Measurements from ENCODE around the gene USP14.

The USP14 gene

DNA sequence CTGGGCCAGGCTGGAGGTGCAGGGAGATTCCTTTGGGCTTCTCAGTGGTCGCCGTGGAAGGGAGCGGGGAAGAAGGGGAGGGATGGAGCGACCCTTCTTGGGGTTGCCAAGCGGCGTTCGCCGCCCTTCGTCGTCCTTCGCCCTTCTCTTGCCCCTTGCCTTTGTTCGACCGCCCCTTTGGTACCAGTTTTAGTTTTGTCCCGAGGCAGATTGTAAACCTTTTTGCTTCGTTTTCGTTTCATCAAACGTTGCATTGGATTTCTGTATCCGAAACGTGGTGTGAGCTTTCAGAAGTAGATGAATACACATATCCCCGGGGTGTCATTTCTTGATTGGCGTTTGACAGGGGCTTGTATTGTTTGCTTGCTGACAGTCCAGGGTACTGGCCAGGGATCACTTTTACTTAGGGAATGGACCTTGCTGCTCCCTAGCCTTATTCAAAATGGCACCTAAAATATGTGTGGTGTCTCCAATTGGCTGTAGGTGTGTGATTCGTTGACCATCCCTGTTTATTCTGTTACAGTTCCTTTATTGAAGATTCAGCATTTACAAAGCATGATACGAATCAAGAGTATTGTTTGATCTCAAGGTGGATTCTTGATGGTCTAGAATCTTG is 788 bp downstream of the USP14 start:
- FAIRE-seq (peak; percentile 20), DNase-seq (ENCODE audit: low spot score) (no peak)

GRCh38 chr18:159933-160332 is 1.6 kb downstream of the USP14 start:
- DNase-seq (ENCODE audit: low spot score) (no peak), FAIRE-seq (no peak)

- FAIRE-seq: no peak
- no peak for DNase-seq (ENCODE audit: low spot score)
Measured at GRCh38 chr18:160831-161570, 2.6 kb downstream of the USP14 start.

- no peak for FAIRE-seq
- no peak for DNase-seq (ENCODE audit: low spot score)
Measured at GRCh38 chr18:172361-172760, 14.0 kb downstream of the USP14 start.

DNA sequence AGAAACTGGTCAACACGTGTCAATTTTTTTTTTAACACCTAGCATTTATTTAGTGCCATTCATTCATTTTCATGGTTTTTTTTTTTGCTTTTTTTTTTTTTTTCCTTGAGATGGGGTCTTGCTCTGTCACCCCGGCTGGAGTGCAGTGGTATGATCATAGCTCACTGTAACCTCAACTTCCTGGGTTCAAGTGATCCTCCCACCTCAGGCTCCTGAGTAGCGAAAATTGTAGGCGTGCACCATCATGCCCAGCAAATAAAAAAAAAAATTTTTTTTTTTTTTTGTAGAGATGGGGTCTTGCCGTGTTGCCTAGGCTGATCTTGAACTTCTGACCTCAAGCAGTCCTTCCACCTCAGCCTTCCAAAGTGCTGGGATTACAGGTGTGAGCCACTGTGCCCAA is 21.1 kb downstream of the USP14 start:
- FAIRE-seq (no peak), DNase-seq (ENCODE audit: low spot score) (no peak)

DNA sequence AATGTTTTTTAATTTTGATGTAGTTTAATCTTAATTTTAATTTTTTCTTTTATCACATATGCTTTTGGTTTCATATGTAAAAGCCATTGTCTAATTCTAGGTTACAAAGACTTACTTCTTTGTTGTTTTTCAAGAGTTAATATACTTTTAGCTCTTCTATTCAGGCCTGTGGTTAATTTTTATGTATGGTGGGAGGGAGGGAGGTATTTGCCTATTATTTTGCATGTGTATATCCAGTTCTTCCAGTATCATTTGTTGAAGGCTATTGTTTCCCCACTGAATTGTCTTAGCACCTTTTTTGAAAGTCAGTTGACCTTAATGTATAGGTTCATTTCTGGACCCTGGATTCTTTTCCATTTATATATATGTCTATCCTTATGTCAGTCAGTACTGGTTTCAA is 23.4 kb downstream of the USP14 start:
- FAIRE-seq (no peak), DNase-seq (ENCODE audit: low spot score) (no peak)

DNA sequence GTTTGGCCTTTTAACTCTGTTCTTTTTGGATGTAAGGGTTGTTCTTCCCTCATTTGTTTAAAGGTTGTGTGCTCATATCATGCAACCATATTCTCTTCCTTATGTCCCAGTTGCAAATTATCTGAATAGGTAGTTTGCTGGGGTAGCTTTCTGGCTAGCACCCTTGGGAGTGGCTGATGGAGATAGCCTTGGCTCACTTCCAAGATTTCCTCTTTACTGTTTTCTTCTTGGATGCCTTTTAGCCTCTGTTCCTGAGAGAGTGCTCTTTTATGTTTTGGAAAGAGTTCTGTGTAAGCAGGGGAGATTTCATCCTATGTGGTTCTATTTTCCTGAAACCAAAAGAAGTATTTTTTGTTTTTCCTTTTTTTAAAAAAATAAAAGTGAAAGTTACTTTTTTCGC is 25.4 kb downstream of the USP14 start:
- DNase-seq (ENCODE audit: low spot score) (no peak), FAIRE-seq (no peak)

DNA sequence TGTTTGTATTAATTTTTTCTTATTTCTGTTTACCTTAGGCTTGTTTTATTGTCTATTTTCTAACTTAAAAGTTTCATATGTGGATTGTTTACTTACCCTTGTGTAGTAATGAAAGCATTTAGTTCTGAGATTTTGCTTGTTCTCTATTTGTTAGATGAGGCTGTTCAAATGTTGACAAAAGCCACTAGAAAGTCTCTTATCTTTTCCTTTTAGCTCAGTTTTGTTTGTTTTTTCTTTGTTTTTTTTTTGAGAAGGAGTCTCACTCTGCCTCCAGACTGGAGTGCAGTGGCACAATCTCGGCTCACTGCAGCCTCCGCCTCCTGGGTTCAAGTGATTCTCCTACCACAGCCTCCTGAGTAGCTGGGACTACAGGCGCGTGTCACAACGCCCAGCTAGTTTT is 30.9 kb downstream of the USP14 start:
- DNase-seq (ENCODE audit: low spot score): no peak
- no peak for FAIRE-seq

- FAIRE-seq (no peak), DNase-seq (ENCODE audit: low spot score) (no peak)
Measured at GRCh38 chr18:191725-192124, 33.4 kb downstream of the USP14 start.

DNA sequence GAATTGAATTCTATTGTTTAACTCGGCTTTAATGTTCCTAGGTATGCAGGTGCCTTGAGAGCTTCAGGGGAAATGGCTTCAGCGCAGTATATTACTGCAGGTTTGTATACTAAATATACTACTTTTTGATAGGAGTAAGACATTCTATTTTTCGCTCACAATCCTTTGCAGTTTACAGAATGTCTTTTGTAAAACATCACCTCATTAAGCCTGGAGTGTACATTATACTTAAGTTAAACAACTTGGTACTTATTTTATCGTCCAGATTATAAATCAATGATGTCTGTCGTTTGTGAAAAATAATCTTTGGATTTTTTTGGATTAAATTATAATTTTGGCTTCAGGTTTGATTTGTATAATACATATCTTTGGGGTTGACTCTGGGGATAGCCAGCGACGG is 34.4 kb downstream of the USP14 start:
- DNase-seq (ENCODE audit: low spot score) (no peak), FAIRE-seq (no peak)

DNA sequence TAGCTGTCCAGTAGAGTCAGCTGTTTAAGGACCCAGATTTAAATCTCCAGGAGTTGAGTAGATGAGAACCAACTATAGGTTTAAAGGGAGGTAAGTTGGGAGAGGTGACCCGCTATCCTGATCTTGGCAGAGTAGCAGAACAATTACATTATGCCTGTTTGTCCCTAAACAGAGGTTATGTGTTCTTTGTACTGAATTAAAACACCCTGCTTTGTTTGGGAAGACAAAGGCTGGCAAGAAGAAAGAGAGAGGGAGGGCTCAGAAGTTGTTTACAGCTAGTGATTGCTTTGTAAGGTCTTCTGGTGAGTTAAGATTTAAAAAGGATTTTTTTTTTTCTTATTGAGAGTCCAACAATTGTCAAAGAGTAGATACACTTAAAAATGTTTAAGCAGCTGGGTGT is 37.3 kb downstream of the USP14 start:
- no peak for DNase-seq (ENCODE audit: low spot score)
- FAIRE-seq: no peak

GRCh38 chr18:199214-199613 is 40.9 kb downstream of the USP14 start:
- FAIRE-seq: no peak
- no peak for DNase-seq (ENCODE audit: low spot score)

- DNase-seq (ENCODE audit: low spot score): no peak
- FAIRE-seq: no peak
Measured at GRCh38 chr18:199768-200167, 41.4 kb downstream of the USP14 start.

- DNase-seq (ENCODE audit: low spot score): no peak
Measured at GRCh38 chr18:210075-210474, 51.7 kb downstream of the USP14 start.

GRCh38 chr18:210733-211132 is 52.4 kb downstream of the USP14 start:
- DNase-seq (ENCODE audit: low spot score) (no peak), FAIRE-seq (no peak)

More at GRCh38 chr18:210075-210474, 51.7 kb downstream of the USP14 start:
- FAIRE-seq: no peak

DNA sequence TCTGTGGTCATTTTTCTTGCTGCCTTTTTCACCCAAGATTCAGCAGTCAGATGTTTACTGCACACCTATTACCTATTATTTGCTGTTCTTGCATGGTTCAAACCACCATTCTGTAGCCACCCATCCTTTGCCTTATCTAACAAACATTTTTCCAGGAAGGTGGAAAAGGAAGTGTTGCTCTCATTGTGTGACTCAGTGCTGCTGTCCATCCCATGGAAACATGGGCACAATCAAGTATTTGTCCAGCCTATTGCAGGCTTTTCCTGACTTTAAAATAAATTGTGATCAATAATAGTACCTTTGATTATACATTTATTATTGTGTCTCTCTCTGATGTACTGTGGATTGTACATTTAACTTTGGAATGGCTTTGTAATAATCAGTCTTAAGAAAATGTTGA is 53.2 kb downstream of the USP14 start:
- DNase-seq (ENCODE audit: low spot score): no peak
- FAIRE-seq: no peak

DNA sequence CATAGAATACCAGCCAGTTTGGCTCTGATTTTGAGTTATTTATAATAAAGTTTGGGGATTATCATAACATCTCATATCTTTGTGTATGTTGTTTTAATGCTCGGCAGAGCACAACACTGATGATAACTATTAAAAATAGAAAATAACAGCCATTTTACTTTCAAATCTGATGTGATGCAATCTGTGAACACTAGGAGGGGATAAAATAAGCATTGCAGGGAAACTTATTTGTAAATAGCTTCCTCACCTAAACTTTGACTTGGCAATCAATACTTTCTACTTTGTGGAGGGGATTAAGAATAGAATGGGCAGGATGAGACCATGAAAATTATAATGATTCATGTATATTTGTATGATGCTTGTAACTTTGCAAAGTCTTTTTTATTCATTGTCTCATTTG is 54.4 kb downstream of the USP14 start:
- FAIRE-seq (no peak), DNase-seq (ENCODE audit: low spot score) (no peak)

- FAIRE-seq (no peak), DNase-seq (ENCODE audit: low spot score) (no peak)
Measured at GRCh38 chr18:213505-213904, 55.1 kb downstream of the USP14 start.

DNA sequence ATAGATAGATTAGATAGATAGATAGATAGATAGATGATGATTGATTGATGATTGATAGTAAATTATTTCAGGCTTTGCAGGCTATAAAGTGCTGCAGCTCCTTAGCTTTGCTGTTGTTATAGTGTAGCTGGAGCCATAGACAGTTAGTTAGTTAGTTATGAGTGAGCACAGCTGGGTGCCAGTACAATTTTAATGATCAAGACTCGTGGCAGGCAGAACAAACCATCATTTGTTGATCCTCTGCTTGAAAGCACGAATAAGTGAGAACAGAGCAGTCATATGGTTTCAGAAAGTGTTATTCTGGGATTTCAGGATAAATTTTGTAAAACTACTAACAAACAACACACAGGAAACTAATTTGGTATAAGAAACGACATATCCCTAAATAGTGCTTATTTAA is 55.6 kb downstream of the USP14 start:
- DNase-seq (ENCODE audit: low spot score): no peak
- FAIRE-seq: no peak

DNA sequence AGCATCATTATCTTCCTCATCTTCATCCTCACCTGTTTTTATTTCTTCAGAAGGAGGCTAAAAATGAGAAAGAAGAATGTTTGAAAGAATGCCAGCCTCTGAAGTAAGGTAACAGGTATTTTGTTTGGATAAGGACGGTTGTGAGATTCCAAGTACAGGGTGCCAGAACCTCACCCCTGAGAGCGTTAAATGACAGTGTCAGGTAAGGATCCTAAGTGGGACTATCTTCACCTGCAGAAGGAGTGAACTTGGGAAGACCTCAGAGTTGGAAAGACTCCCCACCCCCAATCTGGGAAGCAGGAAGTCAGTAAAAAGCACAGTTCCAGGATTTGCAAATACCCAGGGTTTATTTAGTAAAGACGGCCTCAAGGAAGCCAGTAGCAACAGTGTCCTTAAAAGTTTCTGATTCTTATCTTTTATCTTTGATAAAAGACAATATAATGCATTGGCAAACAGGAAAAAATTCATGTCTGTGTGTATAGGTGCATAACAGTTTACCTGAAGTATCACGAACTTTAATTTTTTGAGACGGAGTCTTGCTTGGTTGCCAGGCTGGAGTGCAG is 57.2 kb downstream of the USP14 start:
- FAIRE-seq (no peak), DNase-seq (ENCODE audit: low spot score) (no peak)

DNA sequence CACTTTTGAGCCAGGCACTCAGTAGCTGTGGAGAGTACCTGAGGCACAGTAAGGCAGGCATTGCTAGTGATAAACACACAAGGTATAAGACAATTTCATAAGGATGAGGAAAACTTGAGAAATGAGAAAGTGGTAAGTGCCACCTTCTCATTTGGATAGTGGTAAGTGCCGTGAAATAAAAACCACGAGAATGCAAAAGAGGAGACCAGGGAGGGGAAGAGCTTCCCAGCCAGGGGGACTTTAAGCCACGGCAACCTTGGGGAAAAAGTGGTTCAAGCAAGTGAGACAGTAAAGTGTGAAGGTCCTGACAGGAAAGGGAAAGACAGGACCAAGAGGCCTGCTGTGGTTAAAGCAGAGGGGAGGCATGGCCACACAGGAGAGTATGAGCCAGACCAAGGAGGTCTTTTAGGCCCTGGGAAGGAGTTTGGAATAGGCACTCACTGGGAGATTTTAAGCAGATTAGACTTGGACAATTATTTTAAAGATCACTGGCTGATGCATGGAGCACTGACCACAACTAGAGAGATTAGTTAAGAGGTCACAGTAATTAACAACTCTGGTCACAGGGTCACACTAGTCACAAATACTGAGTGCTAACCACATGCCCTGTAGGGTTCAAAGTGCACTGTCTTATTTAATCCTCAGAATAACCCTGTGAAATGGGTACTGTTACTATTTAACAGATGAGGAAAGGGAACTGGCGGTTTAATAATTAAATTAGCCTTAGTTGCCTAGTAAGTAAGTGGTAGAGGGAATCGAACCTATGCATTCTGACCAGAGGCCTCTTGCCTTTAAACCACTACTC is 59.4 kb downstream of the USP14 start:
- DNase-seq (ENCODE audit: low spot score): no peak
- FAIRE-seq: no peak

DNA sequence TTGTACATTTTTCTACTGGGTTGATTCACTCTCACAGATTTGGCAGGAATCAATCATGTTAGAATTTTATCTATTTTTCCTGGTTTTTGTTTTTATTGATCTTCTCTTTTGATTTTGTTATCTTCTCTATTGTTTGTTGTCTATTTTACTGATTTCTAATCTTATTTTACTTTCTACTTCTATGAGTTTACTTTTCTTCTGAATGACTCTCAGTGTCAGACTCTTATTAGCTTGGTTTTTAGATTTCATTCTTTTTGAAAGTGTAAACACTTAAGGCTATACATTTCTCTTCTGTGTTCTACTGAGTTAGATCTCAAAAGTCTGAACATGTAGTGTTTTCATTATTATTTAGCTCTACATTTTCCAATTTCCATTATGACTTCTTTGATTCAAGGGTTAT is 62.4 kb downstream of the USP14 start:
- DNase-seq (ENCODE audit: low spot score) (no peak), FAIRE-seq (no peak)
